AG04450 (cell line): ENCODE measurements around the gene MMP1. TPM values are rescaled to one million over a fixed set of nuclear protein-coding genes. Genes with fewer than 3 reads are reported as not detected.

Experiments
- CTCF ChIA-PET: fragments of 300-600, 350-600 bp; formaldehyde crosslinking; extraction: SDS; loops from one replicate; lab custom pipeline; 2022; ENCODE audit warnings: antibody characterized with exemption, inconsistent platforms; lab: Charles Lee
- POLR2A ChIA-PET: fragments of 350-600 bp; formaldehyde crosslinking; extraction: SDS; loops from one replicate; lab custom pipeline; 2021; ENCODE audit warnings: antibody characterized with exemption, inconsistent platforms; lab: Yijun Ruan, JAX
- DNase-seq: peaks from one replicate; pipeline ENCODE4 v3.0.0-alpha.2; 2011; ENCODE audit warnings: low read depth, low spot score
- H3K27ac ChIP-seq: one replicate; pipeline ENCODE4 v1.5.1; 2012; ENCODE audit warnings: low read depth, low read length, control low read depth
- H3K27me3 ChIP-seq: one replicate; pipeline ENCODE4 v1.6.0; 2012; ENCODE audit warnings: low read length; ENCODE audit not compliant: control insufficient read depth, insufficient read depth
- H3K4me3 ChIP-seq: 2 replicates; pipeline ENCODE4 v1.5.1; 2011; ENCODE audit warnings: mild to moderate bottlenecking, low read depth, low read length, control low read depth
- H3K9me3 ChIP-seq: 2 replicates; pipeline ENCODE4 v1.5.1; 2012; ENCODE audit warnings: low read length; ENCODE audit not compliant: control insufficient read depth, insufficient read depth
- polyA plus RNA-seq: library from polyadenylated mRNA; depleted of rRNA; stranded (reverse); fragments of >200 nt; gene quantifications from 2 replicates; pipeline ENCODE4 v1.2.3, GENCODE V29; 2011
- TF ChIP-seq, protein P1 (sequence below): IDR thresholded peaks from 2 replicates; pipeline ENCODE4 v1.5.1; 2011; ENCODE audit warnings: low read depth, low read length, control low read depth, inconsistent platforms

MMP1 gene
- polyA plus RNA-seq, 1 experiment: 41.2 TPM

DNA sequence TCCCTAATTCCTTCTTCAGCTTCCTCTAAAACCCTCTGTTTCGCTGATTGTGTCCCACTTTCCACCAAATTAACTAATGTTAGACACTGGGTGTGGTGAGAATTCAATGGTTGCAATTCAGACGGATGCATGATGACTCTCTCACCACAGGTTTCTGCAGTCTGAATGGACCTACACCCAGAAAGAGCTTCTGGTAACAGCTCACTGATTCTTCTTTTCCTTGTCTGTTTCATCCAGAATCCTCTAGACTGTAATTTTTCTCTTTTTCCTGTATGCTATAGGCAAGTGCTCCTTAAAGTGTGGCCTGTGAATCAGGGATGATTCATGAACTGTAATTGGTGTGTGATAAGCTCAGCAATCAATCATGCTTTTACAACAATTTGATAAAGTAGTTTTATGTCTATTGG is 35.6 kb downstream of the MMP1 start:
- DNase-seq: no peak
- POLR2A ChIA-PET: interaction anchor here (1.1 kb wide), 1 partner anchor 40 kb away, joined by 3 read pairs; no protein-coding TSS in a partner anchor
- H3K4me3 ChIP-seq: no peak overlapping the region
- no peaks in the 10 kb centered on the region for H3K27me3 ChIP-seq
- CTCF ChIA-PET: interaction anchor here (0.8 to 1.8 kb wide), 3 partner anchors 18 to 96 kb away, joined by 3 to 11 read pairs (median 3); partner anchors contain the start of gene MMP10
- no peaks in the 10 kb centered on the region for H3K9me3 ChIP-seq
- TF ChIP-seq, protein P1, sequence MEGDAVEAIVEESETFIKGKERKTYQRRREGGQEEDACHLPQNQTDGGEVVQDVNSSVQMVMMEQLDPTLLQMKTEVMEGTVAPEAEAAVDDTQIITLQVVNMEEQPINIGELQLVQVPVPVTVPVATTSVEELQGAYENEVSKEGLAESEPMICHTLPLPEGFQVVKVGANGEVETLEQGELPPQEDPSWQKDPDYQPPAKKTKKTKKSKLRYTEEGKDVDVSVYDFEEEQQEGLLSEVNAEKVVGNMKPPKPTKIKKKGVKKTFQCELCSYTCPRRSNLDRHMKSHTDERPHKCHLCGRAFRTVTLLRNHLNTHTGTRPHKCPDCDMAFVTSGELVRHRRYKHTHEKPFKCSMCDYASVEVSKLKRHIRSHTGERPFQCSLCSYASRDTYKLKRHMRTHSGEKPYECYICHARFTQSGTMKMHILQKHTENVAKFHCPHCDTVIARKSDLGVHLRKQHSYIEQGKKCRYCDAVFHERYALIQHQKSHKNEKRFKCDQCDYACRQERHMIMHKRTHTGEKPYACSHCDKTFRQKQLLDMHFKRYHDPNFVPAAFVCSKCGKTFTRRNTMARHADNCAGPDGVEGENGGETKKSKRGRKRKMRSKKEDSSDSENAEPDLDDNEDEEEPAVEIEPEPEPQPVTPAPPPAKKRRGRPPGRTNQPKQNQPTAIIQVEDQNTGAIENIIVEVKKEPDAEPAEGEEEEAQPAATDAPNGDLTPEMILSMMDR: no peak
- H3K27ac ChIP-seq: no peak overlapping the region

DNA sequence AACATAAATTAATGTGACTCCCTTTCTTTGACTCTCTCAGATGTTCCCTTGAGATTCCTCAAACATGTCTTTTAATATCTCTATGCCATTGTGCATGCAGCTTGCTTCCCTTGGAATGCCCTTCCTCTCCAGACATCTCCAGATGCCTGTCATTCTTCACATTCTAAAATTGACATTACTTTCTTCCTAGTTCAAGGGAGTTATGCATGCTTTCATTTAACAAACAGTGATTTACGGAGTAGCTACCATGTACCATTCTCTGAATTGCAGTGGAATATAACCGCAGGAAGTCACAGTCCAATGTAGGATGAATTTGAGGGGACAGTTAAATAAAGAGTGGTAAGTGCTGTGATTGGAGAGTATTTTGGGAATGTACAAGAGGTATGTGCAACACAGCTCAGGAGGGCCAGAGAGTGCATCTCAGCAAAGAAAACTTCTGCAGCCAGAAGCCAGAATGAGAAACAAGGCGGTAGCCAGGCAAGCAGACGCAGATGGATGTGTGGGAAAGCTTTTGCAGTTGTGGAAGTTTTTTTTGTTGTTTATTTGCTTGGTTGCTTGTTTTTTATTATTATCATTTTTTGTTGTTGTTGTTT is 36.2 kb downstream of the MMP1 start:
- DNase-seq: no peak
- Histone ChIP-seq H3K9me3 (no peaks in the 10 kb centered on the region), H3K27ac (no peak overlapping the region), H3K4me3 (no peak overlapping the region), H3K27me3 (no peaks in the 10 kb centered on the region)
- TF ChIP-seq, protein P1: no peak
- ChIA-PET CTCF (interaction anchor here (0.8 to 1.8 kb wide), 5 partner anchors 19 to 275 kb away, joined by 3 to 11 read pairs (median 3); partner anchors contain the start of gene MMP10), POLR2A (interaction anchor here (1.0 to 1.1 kb wide), 2 partner anchors 41 to 75 kb away, joined by 3 read pairs; no protein-coding TSS in a partner anchor)

GRCh38 chr11:102760344-102761035 is 37.5 kb downstream of the MMP1 start:
- TF ChIP-seq, protein P1: no peak
- peak overlapping the region; percentile 71 for H3K27ac ChIP-seq
- no peak overlapping the region for H3K4me3 ChIP-seq
- H3K27me3 ChIP-seq: no peaks in the 10 kb centered on the region
- CTCF ChIA-PET: interaction anchor here (1.2 to 1.3 kb wide), 2 partner anchors 180 to 276 kb away, joined by 3 read pairs; no protein-coding TSS in a partner anchor
- POLR2A ChIA-PET: interaction anchor here (0.7 to 1.0 kb wide), 3 partner anchors 20 to 348 kb away, joined by 3 to 5 read pairs (median 4); partner anchors contain the start of gene MMP10
- no peaks in the 10 kb centered on the region for H3K9me3 ChIP-seq
- DNase-seq: peak; percentile 88

GRCh38 chr11:102757823-102758549 is 40.0 kb downstream of the MMP1 start:
- DNase-seq: peak; percentile 45
- no peaks in the 10 kb centered on the region for H3K9me3 ChIP-seq
- peaks cover 8% of the 10 kb centered on the region for H3K27me3 ChIP-seq
- H3K27ac ChIP-seq: no peak overlapping the region
- ChIA-PET CTCF (interaction anchor here (0.5 kb wide), 1 partner anchor 25 kb away, joined by 3 read pairs; no protein-coding TSS in a partner anchor), POLR2A (no interaction called here)
- TF ChIP-seq, protein P1: no peak
- no peak overlapping the region for H3K4me3 ChIP-seq
